ENCODE measurements around the gene TMEM132E. TPM values are rescaled to one million over a fixed set of nuclear protein-coding genes. Genes with fewer than 3 reads are reported as not detected.

TMEM132E gene
- total and polyA plus RNA-seq, 10 of the 15 experiments (the other 5 are each of a cell fraction or from before 2014, with no cell fraction given) = not detected

GRCh38 chr17:34654881-34655276, 75.5 kb downstream of the TMEM132E start:
- H2AFZ ChIP-seq (ENCODE audit: control insufficient read depth, low read depth, low read length) = no peak overlapping the region
- RAD21 ChIA-PET (ENCODE audit: unreplicated experiment) = no interaction called here
- no peaks in the 10 kb centered on the region for H3K36me3 ChIP-seq (ENCODE audit: control insufficient read depth in 2 of 2, insufficient read depth in 2 of 2, low read length in 1 of 2)
- H3K9ac ChIP-seq (ENCODE audit: control insufficient read depth, insufficient read depth, low read length) = no peak overlapping the region
- no TSS peak for BruUV-seq (replicated peaks)
- TF ChIP-seq ZNF24 (IDR thresholded peaks at IDR 0.05) (no peak), SREBF1 (IDR thresholded peaks at IDR 0.05; ENCODE audit: low read length) (no peak), JUNB (IDR thresholded peaks at IDR 0.05) (no peak), ATF7 (IDR thresholded peaks at IDR 0.05; ENCODE audit: low read depth) (no peak), FOS (IDR thresholded peaks at IDR 0.05; ENCODE audit: borderline replicate concordance, extremely low read depth, insufficient read length) (no peak)
- TF ChIP-seq, protein P1, sequence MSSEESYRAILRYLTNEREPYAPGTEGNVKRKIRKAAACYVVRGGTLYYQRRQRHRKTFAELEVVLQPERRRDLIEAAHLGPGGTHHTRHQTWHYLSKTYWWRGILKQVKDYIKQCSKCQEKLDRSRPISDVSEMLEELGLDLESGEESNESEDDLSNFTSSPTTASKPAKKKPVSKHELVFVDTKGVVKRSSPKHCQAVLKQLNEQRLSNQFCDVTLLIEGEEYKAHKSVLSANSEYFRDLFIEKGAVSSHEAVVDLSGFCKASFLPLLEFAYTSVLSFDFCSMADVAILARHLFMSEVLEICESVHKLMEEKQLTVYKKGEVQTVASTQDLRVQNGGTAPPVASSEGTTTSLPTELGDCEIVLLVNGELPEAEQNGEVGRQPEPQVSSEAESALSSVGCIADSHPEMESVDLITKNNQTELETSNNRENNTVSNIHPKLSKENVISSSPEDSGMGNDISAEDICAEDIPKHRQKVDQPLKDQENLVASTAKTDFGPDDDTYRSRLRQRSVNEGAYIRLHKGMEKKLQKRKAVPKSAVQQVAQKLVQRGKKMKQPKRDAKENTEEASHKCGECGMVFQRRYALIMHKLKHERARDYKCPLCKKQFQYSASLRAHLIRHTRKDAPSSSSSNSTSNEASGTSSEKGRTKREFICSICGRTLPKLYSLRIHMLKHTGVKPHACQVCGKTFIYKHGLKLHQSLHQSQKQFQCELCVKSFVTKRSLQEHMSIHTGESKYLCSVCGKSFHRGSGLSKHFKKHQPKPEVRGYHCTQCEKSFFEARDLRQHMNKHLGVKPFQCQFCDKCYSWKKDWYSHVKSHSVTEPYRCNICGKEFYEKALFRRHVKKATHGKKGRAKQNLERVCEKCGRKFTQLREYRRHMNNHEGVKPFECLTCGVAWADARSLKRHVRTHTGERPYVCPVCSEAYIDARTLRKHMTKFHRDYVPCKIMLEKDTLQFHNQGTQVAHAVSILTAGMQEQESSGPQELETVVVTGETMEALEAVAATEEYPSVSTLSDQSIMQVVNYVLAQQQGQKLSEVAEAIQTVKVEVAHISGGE (CRISPR knock-in tag; IDR thresholded peaks at IDR 0.05) = no peak
- H3K9me3 ChIP-seq (replicated peaks; ENCODE audit: control insufficient read depth, insufficient read depth, low read length) = no peaks in the 10 kb centered on the region
- no peak overlapping the region for H3K4me2 ChIP-seq (ENCODE audit: control insufficient read depth, insufficient read depth)
- CTCF ChIA-PET = no interaction called here
- in situ Hi-C loops (cut with MboI) (no loop called here), intact Hi-C loops (cut with micrococcal nuclease; ENCODE audit: unreplicated experiment) (no loop called here)
- POLR2A ChIA-PET = no interaction called here
- H3K4me3 ChIP-seq = no peak overlapping the region
- SMC1A ChIA-PET (ENCODE audit: uncharacterized antibody, unreplicated experiment) = no interaction called here
- H3K4me1 ChIP-seq (ENCODE audit: control insufficient read depth, insufficient read depth, low read length) = no peaks in the 10 kb centered on the region
- no peaks in the 10 kb centered on the region for H4K20me1 ChIP-seq (ENCODE audit: control insufficient read depth, insufficient read depth)
- no peak overlapping the region for H3K27ac ChIP-seq (ENCODE audit: control insufficient read depth, insufficient read depth)
- H3K79me2 ChIP-seq (ENCODE audit: control insufficient read depth, insufficient read depth, low read length) = no peaks in the 10 kb centered on the region
- no peak for ATAC-seq
- no peak for FAIRE-seq
- DNase-seq (ENCODE audit: low read depth, low spot score) = no peak
- 4% methylated on average over 3 of the region's 3 CpGs for WGBS (ENCODE audit: insufficient coverage, insufficient replicate concordance, low lambda C conversion rate, missing lambda C conversion rate)
- peaks cover 0 to 1% of the 10 kb centered on the region in 2 experiments; a peak in 3 of 4 replicates for H3K27me3 ChIP-seq (replicated peaks in 1 of 2; ENCODE audit: control insufficient read depth in 2 of 2, insufficient read depth in 2 of 2, low read length in 1 of 2)

All from GM12878 (cell line).